K562 (cell line): ENCODE data around the gene EYA2. TPM values are rescaled to one million over a fixed set of nuclear protein-coding genes. Genes with fewer than 3 reads are reported as not detected.

ENCODE experiments used
- ATAC-seq: fragments of 200-7000 bp; cut with Tn5 transposase; 3 replicates; pipeline ENCODE4 v1.9.1; 2020; ENCODE audit warnings: moderate library complexity
- BruUV-seq: library from RNA; stranded (reverse); fragments of 400-500 nt; replicated peaks from 2 replicates; lab custom pipeline; 2021; lab: Mats Ljungman, UMichigan
- CTCF ChIA-PET: fragments of 300-600 bp; formaldehyde crosslinking; extraction: SDS; loops from one replicate; lab custom pipeline; 2021; ENCODE audit warnings: low intra/inter-chr PET ratio; lab: Yijun Ruan, JAX
- POLR2A ChIA-PET: fragments of 300-600, 350-650 bp; sonication (Branson Sonifier 250); formaldehyde crosslinking; extraction: SDS; loops from one replicate; lab custom pipeline; 2021; ENCODE audit warnings: antibody characterized with exemption, inconsistent platforms; lab: Yijun Ruan, JAX
- DNase-seq, 4 experiments: peaks; one replicate each; pipeline versions ENCODE4 v3.0.0 to v3.0.0-alpha.2; 2011 to 2018; ENCODE audit warnings: low spot score in 3 of 4, mixed read lengths in 3 of 4; ENCODE audit errors: extremely low read depth in 1 of 4
- FAIRE-seq: peaks from 2 replicates; lab custom pipeline; 2011; peaks lifted over from hg19 to GRCh38; lab: Jason Lieb, UNC
- H2AFZ ChIP-seq: 2 replicates; pipeline ENCODE4 v1.6.0; 2011; ENCODE audit warnings: low read depth, low read length, control low read depth, inconsistent platforms
- H3K27ac ChIP-seq: fragments of 200-600 bp; 3 replicates; pipeline ENCODE4 v1.8.0; 2011; ENCODE audit warnings: low read depth, mild to moderate bottlenecking, control low read depth, inconsistent platforms, low read length, moderate library complexity, mixed read lengths; ENCODE audit errors: extremely low read depth
- H3K27me3 ChIP-seq, 2 experiments: fragments of 300-600 bp in 1 of 2; 2 replicates in 1 of 2; 3 replicates in 1 of 2; pipeline versions ENCODE4 v1.6.0 to v1.8.0; 2011; ENCODE audit warnings: inconsistent platforms in 2 of 2, low read length in 2 of 2, mild to moderate bottlenecking in 1 of 2, mixed read lengths in 1 of 2, moderate library complexity in 1 of 2; ENCODE audit not compliant: control insufficient read depth in 2 of 2, insufficient read depth in 2 of 2
- H3K36me3 ChIP-seq: fragments of 300-600 bp; 3 replicates; pipeline ENCODE4 v1.8.0; 2011; ENCODE audit warnings: mild to moderate bottlenecking, low read length, inconsistent platforms; ENCODE audit not compliant: control insufficient read depth, insufficient read depth
- H3K4me1 ChIP-seq, 2 experiments: fragments of 200-600 bp in 1 of 2; replicated peaks in 1 of 2; 2 replicates in 1 of 2; 3 replicates in 1 of 2; pipeline versions ENCODE4 v1.5.1 to v1.8.0; 2011; ENCODE audit warnings: inconsistent platforms in 2 of 2, low read length in 2 of 2, mild to moderate bottlenecking in 1 of 2, mixed read lengths in 1 of 2, moderate library complexity in 1 of 2; ENCODE audit not compliant: control insufficient read depth in 2 of 2, insufficient read depth in 2 of 2
- H3K4me2 ChIP-seq: 2 replicates; pipeline ENCODE4 v1.6.1; 2011; ENCODE audit warnings: low read length, control low read depth, inconsistent platforms, mixed read lengths; ENCODE audit not compliant: insufficient read depth
- H3K4me3 ChIP-seq: fragments of 200-600 bp; sonication (generic), shearing (Covaris generic); 2 replicates; pipeline ENCODE4 v1.5.1; 2016; ENCODE audit warnings: control low read depth, inconsistent platforms
- H3K79me2 ChIP-seq: fragments of 200-600 bp; 3 replicates; pipeline ENCODE4 v1.8.0; 2011; ENCODE audit warnings: low read length, inconsistent platforms; ENCODE audit not compliant: control insufficient read depth, insufficient read depth
- H3K9ac ChIP-seq, 2 experiments: 2 replicates each; pipeline versions ENCODE4 v1.6.0 to v1.6.1; 2011; ENCODE audit warnings: low read depth in 2 of 2, low read length in 2 of 2, control low read depth in 1 of 2, inconsistent platforms in 1 of 2, mild to moderate bottlenecking in 1 of 2, mixed read lengths in 1 of 2; ENCODE audit not compliant: insufficient read depth in 1 of 2
- H3K9me1 ChIP-seq: one replicate; pipeline ENCODE4 v1.6.0; 2011; ENCODE audit warnings: inconsistent platforms, mild to moderate bottlenecking, low read length, moderate library complexity; ENCODE audit not compliant: control insufficient read depth, insufficient read depth
- H3K9me3 ChIP-seq: replicated peaks from 2 replicates; pipeline ENCODE4 v1.5.1; 2011; ENCODE audit warnings: low read depth, low read length, inconsistent platforms; ENCODE audit not compliant: control insufficient read depth, insufficient read depth
- H4K20me1 ChIP-seq: replicated peaks from 2 replicates; pipeline ENCODE4 v1.6.1; 2011; ENCODE audit warnings: low read length, inconsistent platforms, mixed read lengths; ENCODE audit not compliant: control insufficient read depth, insufficient read depth
- FIP1L1 ChIP-seq: fragments of 200-400 bp; formaldehyde crosslinking; IDR thresholded peaks from 2 replicates; pipeline ENCODE4 v1.6.1; 2018; ENCODE audit warnings: mild to moderate bottlenecking, low read depth, low read length; ENCODE audit not compliant: poor library complexity, severe bottlenecking
- HMGN3 ChIP-seq: IDR thresholded peaks from 2 replicates; pipeline ENCODE4 v1.6.1; 2011; ENCODE audit warnings: borderline replicate concordance, low read depth, mild to moderate bottlenecking, mixed read lengths, low read length; ENCODE audit not compliant: insufficient read length; ENCODE audit errors: extremely low read depth
- POLR2G ChIP-seq: fragments of 200-400 bp; formaldehyde crosslinking; IDR thresholded peaks from 2 replicates; pipeline ENCODE4 v1.6.1; 2017; ENCODE audit warnings: low read depth, mild to moderate bottlenecking, antibody characterized with exemption, low read length, moderate library complexity
- RBM22 ChIP-seq: fragments of 200-400 bp; formaldehyde crosslinking; IDR thresholded peaks from 2 replicates; pipeline ENCODE4 v1.6.1; 2018; ENCODE audit warnings: low read length, low read depth; ENCODE audit not compliant: poor library complexity, severe bottlenecking
- ZBTB11 ChIP-seq, 3 experiments: fragments of 200-800 bp in 1 of 3; fragments of 250-450 bp in 1 of 3; fragments of 450-650 bp in 1 of 3; sonication (Bioruptor Pico) in 1 of 3; sonication (Bioruptor generic) in 1 of 3; formaldehyde crosslinking in 1 of 3; IDR thresholded peaks; 2 replicates each; pipeline versions ENCODE4 v1.6.1 to v1.8.0; 2016 to 2022; ENCODE audit warnings: mild to moderate bottlenecking in 2 of 3, missing genetic modification characterization in 2 of 3, missing compliant biosample characterization in 1 of 3, moderate library complexity in 1 of 3
- WGBS: fragments of 100-300 bp; shearing (Covaris generic); methylation state at CpG from one replicate; pipeline ENCODE4 v1.1.6; 2016; ENCODE audit warnings: low coverage, mixed read lengths; ENCODE audit not compliant: insufficient coverage; ENCODE audit errors: missing lambda C conversion rate; 5-methylcytosine and 5-hydroxymethylcytosine counted together
- in situ Hi-C: fragments of 300-500 bp; cut with MboI; formaldehyde crosslinking; loops from 4 replicates; pipeline ENCODE4 v1.15.0; 2018; ENCODE audit warnings: inconsistent platforms, mixed read lengths
- intact Hi-C: fragments of 100-400 bp; cut with micrococcal nuclease; formaldehyde crosslinking; loops from 2 replicates; pipeline ENCODE4 v1.14.2; 2022
- polyA plus RNA-seq, 8 experiments: library from polyadenylated mRNA; depleted of rRNA in 4 of 8; stranded (reverse) in 5 of 8; unstranded in 3 of 8; fragments of >200 nt; fragmentation: Nextera tagmentation in 2 of 8; fragmentation: Illumina TruSeq in 1 of 8; extraction: Ambion mirVana in 2 of 8; extraction: Trizol in 1 of 8; gene quantifications; 2 replicates each; pipeline versions ENCODE4 v1.2.1 to v1.2.3, GENCODE V29; 2011 to 2014; ENCODE audit warnings: inconsistent platforms in 1 of 8, missing spikeins in 1 of 8
- total RNA-seq, 7 experiments: library from RNA; depleted of rRNA in 6 of 7; stranded (reverse); fragments of >200 nt in 6 of 7; fragmentation: Illumina TruSeq in 2 of 7; extraction: Trizol in 2 of 7; gene quantifications; 2 replicates each; pipeline versions ENCODE4 v1.2.1 to v1.2.3, GENCODE V29; 2011 to 2021; ENCODE audit warnings: low replicate concordance in 1 of 7

Gene EYA2
- total and polyA plus RNA-seq, 9 of the 15 experiments (the other 6 are each of a cell fraction or from before 2014, with no cell fraction given): 0.03 TPM; not detected in 8

- H3K79me2 ChIP-seq: peaks cover 55% of the 10 kb centered on the region
- 100% methylated on average over 8 of the region's 11 CpGs for WGBS
- H3K4me1 ChIP-seq: peaks cover 0 to 4% of the 10 kb centered on the region in 2 experiments; a peak in 2 of 5 replicates
- FAIRE-seq (no peak), ATAC-seq (no peak), DNase-seq (no peak)
- intact Hi-C loops (no loop called here), in situ Hi-C loops (no loop called here)
- peaks cover 10% of the 10 kb centered on the region; the same call in 1 of the 2 replicates for H4K20me1 ChIP-seq
- H3K27me3 ChIP-seq: no peaks in the 10 kb centered on the region; a peak in 1 of 5 replicates
- H3K27ac ChIP-seq: no peak overlapping the region
- CTCF ChIA-PET: no interaction called here
- no peak overlapping the region for H3K4me3 ChIP-seq
- POLR2A ChIA-PET: no interaction called here
- no peaks in the 10 kb centered on the region for H3K9me1 ChIP-seq
- no TSS peak for BruUV-seq
- no peak overlapping the region for H2AFZ ChIP-seq
- H3K4me2 ChIP-seq: no peak overlapping the region
- peaks cover 98% of the 10 kb centered on the region for H3K36me3 ChIP-seq
- peak overlapping the region in 1 of 2 experiments; percentile 55; a peak in 1 of 4 replicates for H3K9ac ChIP-seq
- peak; percentile 91 for TF ChIP-seq RBM22
- peak; percentile 28 for TF ChIP-seq HMGN3
- peak; percentile 69 for TF ChIP-seq POLR2G
- TF ChIP-seq ZBTB11 (CRISPR knock-in tag; IDR thresholded peaks at IDR 0.05): peak in 1 of 3 experiments; percentile 68; a peak in 2 of 6 replicates
- no peak for TF ChIP-seq FIP1L1
- H3K9me3 ChIP-seq: no peaks in the 10 kb centered on the region
Observed at GRCh38 chr20:47224300-47224791, 329.7 kb downstream of the EYA2 start.
